Measurements from ENCODE around the gene TNNI2. TPM values are rescaled to one million over a fixed set of nuclear protein-coding genes. Genes with fewer than 3 reads are reported as not detected.

Gene TNNI2
- total RNA-seq, 6 experiments from 2014 or later, result 0.31 to 1.9 (median 1.1) TPM; not detected in 3

DNA sequence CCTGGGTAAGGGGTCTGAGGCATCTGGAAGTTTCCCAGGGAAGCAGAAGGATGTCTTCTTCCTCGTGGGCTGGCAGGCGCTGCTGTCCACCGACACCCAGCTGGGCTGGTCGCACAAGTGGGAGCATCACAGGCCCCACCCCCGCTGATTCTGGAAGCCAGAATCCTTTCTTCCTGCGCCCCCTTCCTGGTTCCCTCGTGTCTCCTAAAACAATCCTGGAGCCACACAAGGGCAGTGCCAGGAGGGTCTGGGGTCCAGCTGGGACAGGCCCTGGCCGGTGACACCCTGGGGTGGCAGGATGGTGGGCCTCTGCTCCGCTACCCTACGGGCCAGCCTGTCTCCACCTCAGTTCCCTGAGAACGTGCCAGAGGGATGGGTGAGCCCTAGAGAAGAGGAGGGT is 18.3 kb downstream of the TNNI2 start:
- H3K36me3 ChIP-seq, result no peaks in the 10 kb centered on the region
- H3K27me3 ChIP-seq, result no peaks in the 10 kb centered on the region
- no peak overlapping the region for H3K4me3 ChIP-seq
- WGBS (ENCODE audit: insufficient coverage, low coverage, low lambda C conversion rate, missing lambda C conversion rate), result 20% methylated on average over 1 of the region's 11 CpGs
- H3K9me3 ChIP-seq, result no peaks in the 10 kb centered on the region
- TF ChIP-seq CTCF (IDR thresholded peaks at IDR 0.05) (no peak), POLR2A (IDR thresholded peaks at IDR 0.05) (no peak)
- no peak overlapping the region for H3K27ac ChIP-seq
- intact Hi-C loops (cut with DNase I), result no loop called here
- H3K4me1 ChIP-seq, result no peaks in the 10 kb centered on the region
- DNase-seq, result no peak
- ATAC-seq, result no peak

DNA sequence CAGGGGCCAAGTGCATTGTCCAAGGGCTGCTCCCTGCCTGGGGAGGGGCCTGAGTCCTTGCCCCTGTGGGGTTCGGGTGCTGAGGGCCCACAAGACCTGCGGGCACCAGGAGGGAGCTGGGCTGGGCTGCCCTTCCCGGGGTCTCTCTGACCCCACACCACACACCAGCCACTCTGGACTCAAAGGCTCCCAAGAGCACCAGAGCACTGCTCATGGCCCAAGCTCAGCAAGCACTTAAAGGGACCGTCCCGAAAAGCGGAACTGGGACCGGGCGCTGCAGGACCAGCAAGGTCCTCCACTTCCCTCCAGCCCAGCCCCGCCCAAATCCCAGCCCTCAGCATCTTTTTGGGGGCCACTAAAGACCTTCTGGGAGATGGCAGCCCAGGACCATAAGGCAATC is 19.4 kb downstream of the TNNI2 start:
- WGBS (ENCODE audit: insufficient coverage, low coverage, low lambda C conversion rate, missing lambda C conversion rate), result 50% methylated on average over 1 of the region's 9 CpGs
- no peak for TF ChIP-seq POLR2A (IDR thresholded peaks at IDR 0.05)
- TF ChIP-seq CTCF (IDR thresholded peaks at IDR 0.05), result no peak
- intact Hi-C loops (cut with DNase I), result no loop called here
- DNase-seq (no peak), ATAC-seq (peak; percentile 17 to 56 (median 24))
- Histone ChIP-seq H3K9me3 (no peaks in the 10 kb centered on the region), H3K4me3 (no peak overlapping the region), H3K36me3 (no peaks in the 10 kb centered on the region), H3K4me1 (no peaks in the 10 kb centered on the region), H3K27me3 (no peaks in the 10 kb centered on the region), H3K27ac (no peak overlapping the region)

DNA sequence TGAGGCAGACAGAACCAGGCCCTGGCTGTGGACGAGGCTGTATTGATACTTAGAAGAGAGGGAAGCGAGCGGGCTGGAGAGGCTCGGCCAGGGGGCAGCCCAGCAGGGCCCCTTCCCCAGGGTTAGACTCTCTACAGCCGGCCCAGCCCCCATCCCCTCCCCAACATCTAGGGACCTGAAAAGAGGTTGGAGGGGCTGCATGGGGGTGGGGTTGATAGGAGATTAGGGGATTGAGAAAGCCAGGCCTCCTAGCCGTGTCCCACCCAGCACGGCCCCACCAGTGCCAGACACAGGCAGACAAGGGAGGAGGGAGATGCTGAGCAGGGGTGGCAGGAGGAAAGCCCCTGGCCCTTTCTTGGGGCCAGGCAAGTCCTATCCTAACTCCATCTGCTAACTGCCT is 19.8 kb downstream of the TNNI2 start:
- Histone ChIP-seq H3K36me3 (no peaks in the 10 kb centered on the region), H3K27me3 (no peaks in the 10 kb centered on the region), H3K4me3 (no peak overlapping the region), H3K27ac (no peak overlapping the region), H3K4me1 (no peaks in the 10 kb centered on the region), H3K9me3 (no peaks in the 10 kb centered on the region)
- TF ChIP-seq CTCF (IDR thresholded peaks at IDR 0.05) (no peak), POLR2A (IDR thresholded peaks at IDR 0.05) (no peak)
- 36% methylated on average over 2 of the region's 7 CpGs for WGBS (ENCODE audit: insufficient coverage, low coverage, low lambda C conversion rate, missing lambda C conversion rate)
- ATAC-seq, result no peak
- intact Hi-C loops (cut with DNase I), result no loop called here
- DNase-seq, result no peak

GRCh38 chr11:1859004-1859403 is 20.2 kb downstream of the TNNI2 start:
- DNase-seq, result no peak
- no peaks in the 10 kb centered on the region for H3K9me3 ChIP-seq
- no peaks in the 10 kb centered on the region for H3K27me3 ChIP-seq
- no peaks in the 10 kb centered on the region for H3K4me1 ChIP-seq
- ATAC-seq, result no peak
- WGBS (ENCODE audit: insufficient coverage, low coverage, low lambda C conversion rate, missing lambda C conversion rate), result no CpG with 5 or more reads among the region's 4 CpGs
- H3K27ac ChIP-seq, result no peak overlapping the region
- H3K36me3 ChIP-seq, result no peaks in the 10 kb centered on the region
- H3K4me3 ChIP-seq, result no peak overlapping the region
- intact Hi-C loops (cut with DNase I), result no loop called here
- no peak for TF ChIP-seq CTCF (IDR thresholded peaks at IDR 0.05)
- no peak for TF ChIP-seq POLR2A (IDR thresholded peaks at IDR 0.05)

GRCh38 chr11:1860108-1860507 is 21.3 kb downstream of the TNNI2 start:
- 100% methylated on average over 1 of the region's 1 CpG for WGBS (ENCODE audit: insufficient coverage, low coverage, low lambda C conversion rate, missing lambda C conversion rate)
- H3K27ac ChIP-seq, result no peak overlapping the region
- TF ChIP-seq CTCF (IDR thresholded peaks at IDR 0.05) (no peak), POLR2A (IDR thresholded peaks at IDR 0.05) (no peak)
- no peaks in the 10 kb centered on the region for H3K36me3 ChIP-seq
- no peak for DNase-seq
- H3K9me3 ChIP-seq, result no peaks in the 10 kb centered on the region
- no peak overlapping the region for H3K4me3 ChIP-seq
- H3K27me3 ChIP-seq, result no peaks in the 10 kb centered on the region
- no peaks in the 10 kb centered on the region for H3K4me1 ChIP-seq
- no peak for ATAC-seq
- intact Hi-C loops (cut with DNase I), result no loop called here
